ENCODE results near the gene RAD51B.
"Not testable (repeated sequence)": the region's sequence is repeated elsewhere in the genome, so short reads cannot be mapped to it uniquely, and the experiment has no call there.

Gene RAD51B

DNA sequence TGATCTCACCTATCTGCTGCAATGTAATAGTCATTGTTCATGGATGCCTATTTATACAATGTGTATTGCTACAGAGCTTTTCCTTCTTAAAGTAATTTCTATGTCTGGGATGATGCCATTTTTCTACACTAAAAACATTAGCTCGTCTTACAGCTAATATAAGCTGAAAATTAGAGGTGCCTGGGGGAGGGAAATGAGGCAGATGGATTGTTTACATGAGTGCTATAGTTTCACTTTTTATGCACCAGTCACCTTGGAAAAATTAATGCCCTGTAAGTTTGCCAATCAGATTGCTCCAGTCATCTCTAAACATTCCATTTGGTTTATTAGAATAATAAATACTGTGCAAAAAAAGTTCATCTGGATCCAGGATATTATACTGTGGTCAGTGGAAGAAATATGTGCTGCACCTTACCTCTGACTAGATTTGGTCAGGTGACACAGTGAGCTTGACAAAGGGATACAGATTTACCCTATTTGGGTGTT lies 436.2 kb downstream of the RAD51B start:
- Histone ChIP-seq H3K4me1 (ENCODE audit: control insufficient read depth in 1 of 2, insufficient read depth in 2 of 2, low read length in 2 of 2) (peaks cover 0 to 8% of the 10 kb centered on the region in 2 donors), H3K27me3 (ENCODE audit: control insufficient read depth in 1 of 2, insufficient read depth in 2 of 2, low read length in 2 of 2) (no peaks in the 10 kb centered on the region), H3K9ac (ENCODE audit: low read depth in 1 of 2, low read length in 2 of 2) (no peak overlapping the region), H3K36me3 (ENCODE audit: control insufficient read depth in 1 of 2, insufficient read depth in 2 of 2, low read length in 2 of 2) (no peaks in the 10 kb centered on the region), H3K9me3 (ENCODE audit: control insufficient read depth in 1 of 2, low read length in 2 of 2) (no peaks in the 10 kb centered on the region), H3K4me3 (ENCODE audit: low read depth in 1 of 2, low read length in 2 of 2) (no peak overlapping the region), H3K27ac (ENCODE audit: low read depth, low read length) (no peak overlapping the region)

GRCh38 chr14:68257969-68258368 lies 438.4 kb downstream of the RAD51B start:
- peaks cover 0 to 4% of the 10 kb centered on the region in 2 donors for H3K4me1 ChIP-seq (ENCODE audit: control insufficient read depth in 1 of 2, insufficient read depth in 2 of 2, low read length in 2 of 2)
- no peak overlapping the region for H3K27ac ChIP-seq (ENCODE audit: low read depth, low read length)
- no peaks in the 10 kb centered on the region for H3K9me3 ChIP-seq (ENCODE audit: control insufficient read depth in 1 of 2, low read length in 2 of 2)
- no peak overlapping the region for H3K4me3 ChIP-seq (ENCODE audit: low read depth in 1 of 2, low read length in 2 of 2)
- no peak overlapping the region for H3K9ac ChIP-seq (ENCODE audit: low read depth in 1 of 2, low read length in 2 of 2)
- no peaks in the 10 kb centered on the region for H3K27me3 ChIP-seq (ENCODE audit: control insufficient read depth in 1 of 2, insufficient read depth in 2 of 2, low read length in 2 of 2)
- no peaks in the 10 kb centered on the region for H3K36me3 ChIP-seq (ENCODE audit: control insufficient read depth in 1 of 2, insufficient read depth in 2 of 2, low read length in 2 of 2)

DNA sequence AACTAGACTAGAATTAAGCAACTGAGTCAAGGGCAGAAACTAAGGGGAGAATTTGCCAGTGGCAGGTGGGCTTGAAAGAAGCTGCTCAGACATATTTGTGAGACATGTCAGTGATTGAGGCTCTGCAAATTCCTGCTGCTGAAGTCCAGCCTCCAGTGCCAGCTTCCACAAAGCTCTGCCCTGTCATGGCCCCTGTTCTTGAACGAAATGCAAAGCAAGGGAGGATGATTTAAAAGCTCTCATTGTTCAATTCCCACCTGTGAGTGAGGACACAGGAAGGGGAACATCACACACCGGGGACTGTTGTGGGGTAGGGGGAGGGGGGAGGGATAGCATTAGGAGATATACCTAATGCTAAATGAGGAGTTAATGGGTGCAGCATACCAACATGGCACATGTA lies 439.4 kb downstream of the RAD51B start:
- H3K9ac ChIP-seq (ENCODE audit: low read depth in 1 of 2, low read length in 2 of 2); H3K27me3 ChIP-seq (ENCODE audit: control insufficient read depth in 1 of 2, insufficient read depth in 2 of 2, low read length in 2 of 2); H3K27ac ChIP-seq (ENCODE audit: low read depth, low read length); H3K9me3 ChIP-seq (ENCODE audit: control insufficient read depth in 1 of 2, low read length in 2 of 2); H3K4me3 ChIP-seq (ENCODE audit: low read depth in 1 of 2, low read length in 2 of 2); H3K4me1 ChIP-seq (ENCODE audit: control insufficient read depth in 1 of 2, insufficient read depth in 2 of 2, low read length in 2 of 2); H3K36me3 ChIP-seq (ENCODE audit: control insufficient read depth in 1 of 2, insufficient read depth in 2 of 2, low read length in 2 of 2): not testable (repeated sequence)

- Histone ChIP-seq H3K27me3 (ENCODE audit: control insufficient read depth in 1 of 2, insufficient read depth in 2 of 2, low read length in 2 of 2) (no peaks in the 10 kb centered on the region), H3K9me3 (ENCODE audit: control insufficient read depth in 1 of 2, low read length in 2 of 2) (no peaks in the 10 kb centered on the region), H3K4me3 (ENCODE audit: low read depth in 1 of 2, low read length in 2 of 2) (no peak overlapping the region), H3K36me3 (ENCODE audit: control insufficient read depth in 1 of 2, insufficient read depth in 2 of 2, low read length in 2 of 2) (no peaks in the 10 kb centered on the region), H3K27ac (ENCODE audit: low read depth, low read length) (no peak overlapping the region), H3K9ac (ENCODE audit: low read depth in 1 of 2, low read length in 2 of 2) (no peak overlapping the region), H3K4me1 (ENCODE audit: control insufficient read depth in 1 of 2, insufficient read depth in 2 of 2, low read length in 2 of 2) (no peaks in the 10 kb centered on the region)
Measured at GRCh38 chr14:68260121-68260520, 440.5 kb downstream of the RAD51B start.

- no peaks in the 10 kb centered on the region for H3K4me1 ChIP-seq (ENCODE audit: control insufficient read depth in 1 of 2, insufficient read depth in 2 of 2, low read length in 2 of 2)
- no peak overlapping the region for H3K27ac ChIP-seq (ENCODE audit: low read depth, low read length)
- H3K36me3 ChIP-seq (ENCODE audit: control insufficient read depth in 1 of 2, insufficient read depth in 2 of 2, low read length in 2 of 2), result no peaks in the 10 kb centered on the region
- no peak overlapping the region for H3K4me3 ChIP-seq (ENCODE audit: low read depth in 1 of 2, low read length in 2 of 2)
- no peaks in the 10 kb centered on the region for H3K27me3 ChIP-seq (ENCODE audit: control insufficient read depth in 1 of 2, insufficient read depth in 2 of 2, low read length in 2 of 2)
- H3K9me3 ChIP-seq (ENCODE audit: control insufficient read depth in 1 of 2, low read length in 2 of 2), result no peaks in the 10 kb centered on the region
- H3K9ac ChIP-seq (ENCODE audit: low read depth in 1 of 2, low read length in 2 of 2), result no peak overlapping the region
Measured at GRCh38 chr14:68261092-68261842, 441.7 kb downstream of the RAD51B start.

DNA sequence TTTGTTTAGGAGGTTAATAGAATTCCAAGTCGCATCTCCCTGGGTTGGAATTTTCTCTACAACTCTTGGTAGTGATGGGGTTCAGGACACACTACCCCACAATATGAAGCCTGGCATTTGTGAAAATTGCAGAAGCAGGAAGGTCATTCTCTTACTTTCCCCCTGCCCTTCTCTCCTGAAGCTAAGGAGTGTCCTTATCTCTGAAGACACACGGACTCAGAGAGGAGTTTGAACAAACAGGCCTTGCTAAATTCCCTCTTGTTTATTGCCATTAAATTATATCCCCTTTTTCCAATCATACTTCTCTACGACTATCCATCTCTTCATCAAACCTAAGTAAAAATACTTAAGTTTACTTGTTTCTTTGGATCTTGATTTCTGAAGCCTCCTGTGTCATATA lies 443.0 kb downstream of the RAD51B start:
- Histone ChIP-seq H3K36me3 (ENCODE audit: control insufficient read depth in 1 of 2, insufficient read depth in 2 of 2, low read length in 2 of 2) (no peaks in the 10 kb centered on the region), H3K4me3 (ENCODE audit: low read depth in 1 of 2, low read length in 2 of 2) (no peak overlapping the region), H3K27me3 (ENCODE audit: control insufficient read depth in 1 of 2, insufficient read depth in 2 of 2, low read length in 2 of 2) (no peaks in the 10 kb centered on the region)

DNA sequence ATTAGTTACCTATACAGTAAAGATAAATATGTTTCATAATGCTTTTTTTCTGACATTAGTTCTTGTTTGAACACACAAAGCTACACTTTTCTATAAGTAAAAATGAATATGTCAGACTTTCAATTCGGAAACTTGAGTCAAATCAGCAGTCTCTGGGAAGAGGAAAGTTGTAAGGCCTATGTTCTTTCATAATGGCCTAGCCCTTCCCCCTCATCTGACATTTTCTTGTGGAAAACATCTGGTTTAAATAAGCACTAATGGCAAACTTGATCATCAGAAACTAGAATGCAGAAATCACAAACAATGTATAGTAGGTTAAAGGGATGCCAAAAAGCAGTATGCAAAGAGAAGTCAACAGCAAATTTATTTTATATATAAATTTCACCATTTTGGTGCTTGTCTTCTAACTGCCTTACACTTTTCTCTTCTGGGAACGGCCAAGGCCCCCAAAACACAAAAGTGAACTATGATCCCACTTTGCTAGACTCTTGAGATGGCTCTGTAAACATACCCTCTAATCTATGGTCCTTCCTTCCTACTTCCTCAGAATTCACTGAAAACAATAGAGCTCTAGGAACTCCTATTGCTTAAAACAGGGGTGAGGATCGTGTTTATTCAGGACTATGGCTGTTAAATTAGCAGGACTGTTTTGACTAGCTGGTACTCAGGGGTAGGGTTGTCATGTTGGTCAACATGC lies 444.1 kb downstream of the RAD51B start:
- Histone ChIP-seq H3K9me3 (ENCODE audit: control insufficient read depth in 1 of 2, low read length in 2 of 2) (no peaks in the 10 kb centered on the region), H3K27me3 (ENCODE audit: control insufficient read depth in 1 of 2, insufficient read depth in 2 of 2, low read length in 2 of 2) (no peaks in the 10 kb centered on the region), H3K4me1 (ENCODE audit: control insufficient read depth in 1 of 2, insufficient read depth in 2 of 2, low read length in 2 of 2) (peaks cover 0 to 11% of the 10 kb centered on the region in 2 donors), H3K9ac (ENCODE audit: low read depth in 1 of 2, low read length in 2 of 2) (no peak overlapping the region), H3K27ac (ENCODE audit: low read depth, low read length) (no peak overlapping the region), H3K4me3 (ENCODE audit: low read depth in 1 of 2, low read length in 2 of 2) (no peak overlapping the region), H3K36me3 (ENCODE audit: control insufficient read depth in 1 of 2, insufficient read depth in 2 of 2, low read length in 2 of 2) (no peaks in the 10 kb centered on the region)

More for the DNA sequence above, 443.0 kb downstream of the RAD51B start:
- Histone ChIP-seq H3K9ac (ENCODE audit: low read depth in 1 of 2, low read length in 2 of 2) (no peak overlapping the region), H3K27ac (ENCODE audit: low read depth, low read length) (no peak overlapping the region), H3K9me3 (ENCODE audit: control insufficient read depth in 1 of 2, low read length in 2 of 2) (no peaks in the 10 kb centered on the region), H3K4me1 (ENCODE audit: control insufficient read depth in 1 of 2, insufficient read depth in 2 of 2, low read length in 2 of 2) (no peaks in the 10 kb centered on the region)

GRCh38 chr14:68264260-68264569 lies 444.6 kb downstream of the RAD51B start:
- H3K36me3 ChIP-seq (ENCODE audit: control insufficient read depth in 1 of 2, insufficient read depth in 2 of 2, low read length in 2 of 2), result no peaks in the 10 kb centered on the region
- no peak overlapping the region for H3K9ac ChIP-seq (ENCODE audit: low read depth in 1 of 2, low read length in 2 of 2)
- H3K9me3 ChIP-seq (ENCODE audit: control insufficient read depth in 1 of 2, low read length in 2 of 2), result no peaks in the 10 kb centered on the region
- H3K27me3 ChIP-seq (ENCODE audit: control insufficient read depth in 1 of 2, insufficient read depth in 2 of 2, low read length in 2 of 2), result no peaks in the 10 kb centered on the region
- peaks cover 0 to 13% of the 10 kb centered on the region in 2 donors for H3K4me1 ChIP-seq (ENCODE audit: control insufficient read depth in 1 of 2, insufficient read depth in 2 of 2, low read length in 2 of 2)
- no peak overlapping the region for H3K4me3 ChIP-seq (ENCODE audit: low read depth in 1 of 2, low read length in 2 of 2)
- H3K27ac ChIP-seq (ENCODE audit: low read depth, low read length), result no peak overlapping the region

GRCh38 chr14:68266998-68267397 lies 447.4 kb downstream of the RAD51B start:
- no peaks in the 10 kb centered on the region for H3K36me3 ChIP-seq (ENCODE audit: control insufficient read depth in 1 of 2, insufficient read depth in 2 of 2, low read length in 2 of 2)
- H3K4me3 ChIP-seq (ENCODE audit: low read depth in 1 of 2, low read length in 2 of 2), result no peak overlapping the region
- H3K9me3 ChIP-seq (ENCODE audit: control insufficient read depth in 1 of 2, low read length in 2 of 2), result no peaks in the 10 kb centered on the region
- no peak overlapping the region for H3K9ac ChIP-seq (ENCODE audit: low read depth in 1 of 2, low read length in 2 of 2)
- H3K27ac ChIP-seq (ENCODE audit: low read depth, low read length), result no peak overlapping the region
- H3K27me3 ChIP-seq (ENCODE audit: control insufficient read depth in 1 of 2, insufficient read depth in 2 of 2, low read length in 2 of 2), result no peaks in the 10 kb centered on the region
- peaks cover 0 to 18% of the 10 kb centered on the region in 2 donors for H3K4me1 ChIP-seq (ENCODE audit: control insufficient read depth in 1 of 2, insufficient read depth in 2 of 2, low read length in 2 of 2)

GRCh38 chr14:68268197-68268596 lies 448.6 kb downstream of the RAD51B start:
- Histone ChIP-seq H3K27me3 (ENCODE audit: control insufficient read depth in 1 of 2, insufficient read depth in 2 of 2, low read length in 2 of 2) (no peaks in the 10 kb centered on the region), H3K4me1 (ENCODE audit: control insufficient read depth in 1 of 2, insufficient read depth in 2 of 2, low read length in 2 of 2) (peaks cover 0 to 19% of the 10 kb centered on the region in 2 donors), H3K27ac (ENCODE audit: low read depth, low read length) (no peak overlapping the region), H3K9ac (ENCODE audit: low read depth in 1 of 2, low read length in 2 of 2) (no peak overlapping the region), H3K9me3 (ENCODE audit: control insufficient read depth in 1 of 2, low read length in 2 of 2) (no peaks in the 10 kb centered on the region), H3K4me3 (ENCODE audit: low read depth in 1 of 2, low read length in 2 of 2) (no peak overlapping the region), H3K36me3 (ENCODE audit: control insufficient read depth in 1 of 2, insufficient read depth in 2 of 2, low read length in 2 of 2) (no peaks in the 10 kb centered on the region)
